ENCODE data around the gene HBQ1. TPM values are rescaled to one million over a fixed set of nuclear protein-coding genes. Genes with fewer than 3 reads are reported as not detected.

Gene HBQ1
- total RNA-seq, 1 donor from 2014 or later, result 1.1 TPM

GRCh38 chr16:189604-190186 is 9.4 kb downstream of the HBQ1 start:
- no peak overlapping the region for H3K4me3 Mint-ChIP-seq
- H3K4me1 Mint-ChIP-seq (ENCODE audit: unreplicated experiment), result no peaks in the 10 kb centered on the region
- no peak for DNase-seq (ENCODE audit: extremely low spot score, unreplicated experiment)
- H3K27me3 Mint-ChIP-seq, result no peaks in the 10 kb centered on the region
- peaks cover 20% of the 10 kb centered on the region for H3K36me3 Mint-ChIP-seq
- H3K9me3 Mint-ChIP-seq, result no peaks in the 10 kb centered on the region
- no peak for TF ChIP-seq CTCF (conservative IDR thresholded peaks at IDR 0.05)
- H3K27ac Mint-ChIP-seq, result no peak overlapping the region

DNA sequence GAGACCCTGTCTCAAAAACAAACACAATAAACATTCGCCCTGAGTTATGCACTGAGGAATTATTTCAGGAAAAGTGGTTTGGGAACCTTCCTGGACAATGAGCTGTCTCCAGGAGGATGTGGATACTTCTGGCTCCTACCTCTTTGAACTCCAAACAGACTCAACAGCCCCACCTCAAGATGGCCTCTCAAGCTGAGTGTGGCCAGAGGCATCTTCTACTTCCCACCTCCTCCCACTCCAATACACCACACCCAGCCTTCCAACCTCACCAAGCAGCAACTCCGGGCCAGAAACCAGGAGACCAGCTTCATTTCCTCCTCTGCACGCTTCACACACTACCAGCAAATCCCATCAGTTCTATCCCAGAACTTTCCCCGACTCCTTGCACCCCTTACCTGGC is 11.6 kb downstream of the HBQ1 start:
- DNase-seq (ENCODE audit: extremely low spot score, unreplicated experiment), result no peak
- no peak for TF ChIP-seq CTCF (conservative IDR thresholded peaks at IDR 0.05)
- Mint-ChIP-seq H3K4me1 (ENCODE audit: unreplicated experiment) (no peaks in the 10 kb centered on the region), H3K4me3 (no peak overlapping the region), H3K27ac (no peak overlapping the region), H3K36me3 (peaks cover 20% of the 10 kb centered on the region), H3K27me3 (no peaks in the 10 kb centered on the region), H3K9me3 (no peaks in the 10 kb centered on the region)

- H3K36me3 Mint-ChIP-seq, result peaks cover 20% of the 10 kb centered on the region
- no peak overlapping the region for H3K4me3 Mint-ChIP-seq
- TF ChIP-seq CTCF (conservative IDR thresholded peaks at IDR 0.05), result no peak
- no peaks in the 10 kb centered on the region for H3K9me3 Mint-ChIP-seq
- no peaks in the 10 kb centered on the region for H3K27me3 Mint-ChIP-seq
- no peaks in the 10 kb centered on the region for H3K4me1 Mint-ChIP-seq (ENCODE audit: unreplicated experiment)
- H3K27ac Mint-ChIP-seq, result peak overlapping the region; percentile 34
- no peak for DNase-seq (ENCODE audit: extremely low spot score, unreplicated experiment)
These were observed 12.4 kb downstream of the HBQ1 start for GRCh38 chr16:192686-193085.

DNA sequence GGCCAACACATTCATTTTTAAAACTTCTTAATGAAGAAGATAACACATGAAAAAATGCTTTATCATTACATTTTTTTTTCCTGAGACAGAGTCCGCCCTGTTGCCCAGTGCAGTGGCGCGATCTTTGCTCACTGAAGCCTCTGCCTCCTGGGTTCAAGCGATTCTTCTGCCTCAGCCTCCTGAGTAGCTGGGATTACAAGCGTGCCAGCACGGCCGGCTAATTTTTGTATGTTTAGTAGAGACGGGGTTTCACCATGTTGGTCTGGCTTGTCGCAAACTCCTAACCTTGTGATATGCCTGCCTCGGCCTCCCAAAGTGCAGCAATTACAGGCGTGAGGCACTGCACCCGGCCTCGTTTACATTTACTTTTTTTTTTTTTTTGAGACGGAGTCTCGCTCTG is 13.2 kb downstream of the HBQ1 start:
- Mint-ChIP-seq H3K9me3 (no peaks in the 10 kb centered on the region), H3K36me3 (peaks cover 20% of the 10 kb centered on the region), H3K27ac (no peak overlapping the region), H3K4me1 (ENCODE audit: unreplicated experiment) (no peaks in the 10 kb centered on the region), H3K4me3 (no peak overlapping the region), H3K27me3 (no peaks in the 10 kb centered on the region)
- TF ChIP-seq CTCF (conservative IDR thresholded peaks at IDR 0.05), result no peak
- DNase-seq (ENCODE audit: extremely low spot score, unreplicated experiment), result no peak

- H3K36me3 Mint-ChIP-seq, result peaks cover 16% of the 10 kb centered on the region
- no peaks in the 10 kb centered on the region for H3K9me3 Mint-ChIP-seq
- TF ChIP-seq CTCF (conservative IDR thresholded peaks at IDR 0.05), result no peak
- no peak overlapping the region for H3K4me3 Mint-ChIP-seq
- H3K27me3 Mint-ChIP-seq, result no peaks in the 10 kb centered on the region
- no peak overlapping the region for H3K27ac Mint-ChIP-seq
- H3K4me1 Mint-ChIP-seq (ENCODE audit: unreplicated experiment), result no peaks in the 10 kb centered on the region
- DNase-seq (ENCODE audit: extremely low spot score, unreplicated experiment), result no peak
These were observed 14.3 kb downstream of the HBQ1 start for GRCh38 chr16:194516-194915.

GRCh38 chr16:200388-200787 is 20.1 kb downstream of the HBQ1 start:
- no peak for TF ChIP-seq CTCF (conservative IDR thresholded peaks at IDR 0.05)
- H3K27me3 Mint-ChIP-seq, result no peaks in the 10 kb centered on the region
- no peak for DNase-seq (ENCODE audit: extremely low spot score, unreplicated experiment)
- no peaks in the 10 kb centered on the region for H3K9me3 Mint-ChIP-seq
- no peaks in the 10 kb centered on the region for H3K4me1 Mint-ChIP-seq (ENCODE audit: unreplicated experiment)
- H3K36me3 Mint-ChIP-seq, result peaks cover 19% of the 10 kb centered on the region
- no peak overlapping the region for H3K4me3 Mint-ChIP-seq
- H3K27ac Mint-ChIP-seq, result no peak overlapping the region
